OCI-LY3 (cell line): ENCODE measurements around the gene SMIM17.

ENCODE experiments used
- H2AFZ ChIP-seq: fragments of 200-600, 300-600 bp; shearing (Covaris generic); 2 replicates; pipeline ENCODE4 v1.6.0; 2014; ENCODE audit warnings: antibody characterized with exemption, low read depth, low read length
- H3K27ac ChIP-seq: fragments of 200-600, 300-600 bp; sonication (generic); 2 replicates; pipeline ENCODE4 v1.5.1; 2014; ENCODE audit warnings: mild to moderate bottlenecking, low read length, moderate library complexity, mixed read lengths
- H3K27me3 ChIP-seq: fragments of 200-600, 300-600 bp; sonication (generic); 2 replicates; pipeline ENCODE4 v1.6.1; 2014; ENCODE audit warnings: low read depth, low read length, mixed read lengths
- H3K36me3 ChIP-seq: fragments of 200-600, 300-600 bp; sonication (generic); replicated peaks from 2 replicates; pipeline ENCODE3; 2014; ENCODE audit warnings: low read depth, low read length, mixed read lengths
- H3K4me1 ChIP-seq: fragments of 300-600, 200-600 bp; sonication (generic); 2 replicates; pipeline ENCODE4 v1.6.1; 2014; ENCODE audit warnings: low read length, mixed read lengths
- H3K4me2 ChIP-seq: fragments of 200-600, 300-600 bp; sonication (generic); 2 replicates; pipeline ENCODE4 v1.6.1; 2014; ENCODE audit warnings: low read length, mixed read lengths
- H3K4me3 ChIP-seq: fragments of 300-600, 200-600 bp; sonication (generic); 2 replicates; pipeline ENCODE4 v1.5.1; 2014; ENCODE audit warnings: antibody characterized with exemption, mild to moderate bottlenecking, low read length, moderate library complexity
- H3K79me2 ChIP-seq: fragments of 300-600, 200-600 bp; shearing (Covaris generic); 2 replicates; pipeline ENCODE4 v1.6.1; 2014; ENCODE audit warnings: mild to moderate bottlenecking, low read length, mixed read lengths
- H3K9ac ChIP-seq: fragments of 300-600, 200-600 bp; shearing (Covaris generic); 2 replicates; pipeline ENCODE4 v1.6.0; 2014; ENCODE audit warnings: mild to moderate bottlenecking, low read length, moderate library complexity
- H3K9me3 ChIP-seq: fragments of 200-600, 300-600 bp; shearing (Covaris generic); 2 replicates; pipeline ENCODE4 v1.6.1; 2014; ENCODE audit warnings: low read length, mixed read lengths; ENCODE audit not compliant: insufficient read depth
- H4K20me1 ChIP-seq: fragments of 200-600, 300-600 bp; sonication (generic); 2 replicates; pipeline ENCODE4 v1.6.1; 2016; ENCODE audit warnings: low read length, mixed read lengths; ENCODE audit not compliant: insufficient read depth
- CTCF ChIP-seq: fragments of 200-600, 300-600 bp; sonication (generic); IDR thresholded peaks from 2 replicates; pipeline ENCODE4 v1.5.1; 2014; ENCODE audit warnings: antibody characterized with exemption, low read length, low read depth
- EZH2phosphoT487 ChIP-seq: fragments of 200-600 bp; shearing (Covaris generic); IDR thresholded peaks from 2 replicates; pipeline ENCODE4 v1.6.1; 2018; ENCODE audit warnings: antibody characterized with exemption, mixed run types, low read depth

The SMIM17 gene

GRCh38 chr19:56663931-56664500 lies 21.1 kb downstream of the SMIM17 start:
- Histone ChIP-seq H2AFZ (no peak overlapping the region), H3K4me3 (no peak overlapping the region), H4K20me1 (no peaks in the 10 kb centered on the region), H3K79me2 (no peaks in the 10 kb centered on the region), H3K27ac (no peak overlapping the region), H3K36me3 (peaks cover 18% of the 10 kb centered on the region), H3K4me2 (no peak overlapping the region), H3K4me1 (no peaks in the 10 kb centered on the region), H3K27me3 (no peaks in the 10 kb centered on the region), H3K9me3 (peaks cover 5% of the 10 kb centered on the region; the same call in 1 of the 2 replicates), H3K9ac (no peak overlapping the region)
- TF ChIP-seq CTCF (no peak), EZH2phosphoT487 (no peak)

GRCh38 chr19:56664511-56664910 lies 21.6 kb downstream of the SMIM17 start:
- TF ChIP-seq EZH2phosphoT487 (no peak), CTCF (no peak)
- Histone ChIP-seq H3K36me3 (peaks cover 18% of the 10 kb centered on the region), H3K4me1 (no peaks in the 10 kb centered on the region), H3K4me3 (no peak overlapping the region), H3K4me2 (no peak overlapping the region), H3K9ac (no peak overlapping the region), H3K79me2 (no peaks in the 10 kb centered on the region), H3K27me3 (no peaks in the 10 kb centered on the region), H3K9me3 (peaks cover 5% of the 10 kb centered on the region; the same call in 1 of the 2 replicates), H2AFZ (no peak overlapping the region), H4K20me1 (no peaks in the 10 kb centered on the region), H3K27ac (no peak overlapping the region)

GRCh38 chr19:56667311-56667870 lies 24.4 kb downstream of the SMIM17 start:
- no peak overlapping the region for H3K4me3 ChIP-seq
- no peak overlapping the region for H3K27ac ChIP-seq
- H3K36me3 ChIP-seq: peaks cover 17% of the 10 kb centered on the region
- no peak overlapping the region for H3K4me2 ChIP-seq
- no peak overlapping the region for H2AFZ ChIP-seq
- no peaks in the 10 kb centered on the region for H4K20me1 ChIP-seq
- peaks cover 5% of the 10 kb centered on the region; the same call in 1 of the 2 replicates for H3K9me3 ChIP-seq
- no peaks in the 10 kb centered on the region for H3K4me1 ChIP-seq
- H3K27me3 ChIP-seq: no peaks in the 10 kb centered on the region
- TF ChIP-seq CTCF (no peak), EZH2phosphoT487 (no peak)
- no peak overlapping the region for H3K9ac ChIP-seq
- peaks cover 12% of the 10 kb centered on the region for H3K79me2 ChIP-seq

GRCh38 chr19:56668676-56669075 lies 25.7 kb downstream of the SMIM17 start:
- H3K79me2 ChIP-seq: peaks cover 12% of the 10 kb centered on the region
- no peak overlapping the region for H3K27ac ChIP-seq
- no peaks in the 10 kb centered on the region for H3K4me1 ChIP-seq
- H3K9ac ChIP-seq: no peak overlapping the region
- no peak overlapping the region for H3K4me3 ChIP-seq
- TF ChIP-seq CTCF: no peak
- no peak for TF ChIP-seq EZH2phosphoT487
- H4K20me1 ChIP-seq: no peaks in the 10 kb centered on the region
- H2AFZ ChIP-seq: no peak overlapping the region
- peaks cover 3% of the 10 kb centered on the region; the same call in 1 of the 2 replicates for H3K9me3 ChIP-seq
- no peak overlapping the region for H3K4me2 ChIP-seq
- H3K27me3 ChIP-seq: no peaks in the 10 kb centered on the region
- H3K36me3 ChIP-seq: peaks cover 16% of the 10 kb centered on the region
